ENCODE results near the gene PTTG2. TPM values are rescaled to one million over a fixed set of nuclear protein-coding genes. Genes with fewer than 3 reads are reported as not detected.

PTTG2 gene
- total RNA-seq, 4 donors from 2014 or later = 0.71 to 5.8 (median 1.5) TPM

DNA sequence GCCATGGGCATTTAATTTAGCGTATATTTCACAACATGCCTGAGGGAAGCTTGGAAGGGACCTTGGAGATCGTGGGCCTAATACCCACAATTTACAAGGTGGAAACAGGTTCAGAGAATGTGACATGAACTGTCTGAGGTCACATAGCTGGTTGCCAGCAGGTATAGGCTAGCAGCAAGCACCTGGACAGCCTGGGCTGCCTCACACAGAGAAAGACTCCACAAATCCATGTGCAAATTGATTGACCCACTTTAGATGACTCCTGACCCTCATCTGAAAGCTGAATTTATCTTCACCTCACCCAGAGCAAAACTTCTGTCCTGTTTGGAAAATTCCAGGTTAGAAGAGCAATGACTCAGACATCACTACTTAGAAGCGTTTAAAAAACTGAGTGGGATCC, 5.8 kb downstream of the PTTG2 start:
- Histone ChIP-seq H3K9me3 (no peaks in the 10 kb centered on the region), H3K36me3 (no peaks in the 10 kb centered on the region), H3K4me1 (peaks cover 19 to 52% (median 34%) of the 10 kb centered on the region in 4 donors), H3K27me3 (no peaks in the 10 kb centered on the region), H3K4me3 (no peak overlapping the region), H3K27ac (replicated peaks in 1 of 4) (no peak overlapping the region)
- 81% methylated on average over 3 of the region's 3 CpGs for WGBS
- no peak for TF ChIP-seq POLR2A (IDR thresholded peaks at IDR 0.05; ENCODE audit: low read depth)
- TF ChIP-seq POLR2AphosphoS5 (IDR thresholded peaks at IDR 0.05) = no peak
- no peak for TF ChIP-seq CTCF (IDR thresholded peaks at IDR 0.05)
- no peak for TF ChIP-seq EP300 (IDR thresholded peaks at IDR 0.05)
- no peak for DNase-seq (ENCODE audit: extremely low spot score)
- intact Hi-C loops (cut with DNase I) = no loop called here

- no peak for DNase-seq (ENCODE audit: extremely low spot score)
- WGBS = 25% methylated on average over 5 of the region's 5 CpGs
- Histone ChIP-seq H3K27ac (replicated peaks in 1 of 4) (peak overlapping the region; percentile 0 to 23 (median 10)), H3K36me3 (no peaks in the 10 kb centered on the region), H3K9me3 (no peaks in the 10 kb centered on the region), H3K4me1 (peaks cover 20 to 54% (median 34%) of the 10 kb centered on the region in 4 donors), H3K4me3 (no peak overlapping the region), H3K27me3 (no peaks in the 10 kb centered on the region)
- TF ChIP-seq CTCF (IDR thresholded peaks at IDR 0.05) (no peak), POLR2A (IDR thresholded peaks at IDR 0.05; ENCODE audit: low read depth) (no peak), POLR2AphosphoS5 (IDR thresholded peaks at IDR 0.05) (no peak), EP300 (IDR thresholded peaks at IDR 0.05) (no peak)
- intact Hi-C loops (cut with DNase I) = no loop called here
Observed at GRCh38 chr4:37967736-37968135, 7.5 kb downstream of the PTTG2 start.

GRCh38 chr4:37968747-37969146, 8.5 kb downstream of the PTTG2 start:
- H3K27ac ChIP-seq (replicated peaks in 1 of 4) = peak overlapping the region in 2 of 4 donors; percentile 0 to 9
- DNase-seq (ENCODE audit: extremely low spot score) = no peak
- H3K4me3 ChIP-seq = no peak overlapping the region
- H3K9me3 ChIP-seq = no peaks in the 10 kb centered on the region
- no peaks in the 10 kb centered on the region for H3K27me3 ChIP-seq
- no peak for TF ChIP-seq CTCF (IDR thresholded peaks at IDR 0.05)
- TF ChIP-seq POLR2AphosphoS5 (IDR thresholded peaks at IDR 0.05) = no peak
- TF ChIP-seq POLR2A (IDR thresholded peaks at IDR 0.05; ENCODE audit: low read depth) = no peak
- TF ChIP-seq EP300 (IDR thresholded peaks at IDR 0.05) = no peak
- WGBS = 73% methylated on average over 3 of the region's 3 CpGs
- peaks cover 25 to 54% (median 34%) of the 10 kb centered on the region in 4 donors for H3K4me1 ChIP-seq
- H3K36me3 ChIP-seq = no peaks in the 10 kb centered on the region
- intact Hi-C loops (cut with DNase I) = no loop called here

GRCh38 chr4:37970702-37971101, 10.5 kb downstream of the PTTG2 start:
- WGBS = 0% methylated on average over 1 of the region's 1 CpG
- Histone ChIP-seq H3K27me3 (no peaks in the 10 kb centered on the region), H3K4me1 (peaks cover 25 to 40% (median 34%) of the 10 kb centered on the region in 4 donors), H3K9me3 (no peaks in the 10 kb centered on the region), H3K36me3 (no peaks in the 10 kb centered on the region), H3K27ac (replicated peaks in 1 of 4) (peak overlapping the region; percentile 53 to 64 (median 56)), H3K4me3 (no peak overlapping the region)
- intact Hi-C loops (cut with DNase I) = loop anchor here (10.0 kb wide), 1 partner anchor 286 kb away; the partner anchor contains the start of gene RELL1
- no peak for DNase-seq (ENCODE audit: extremely low spot score)
- no peak for TF ChIP-seq POLR2A (IDR thresholded peaks at IDR 0.05; ENCODE audit: low read depth)
- no peak for TF ChIP-seq EP300 (IDR thresholded peaks at IDR 0.05)
- TF ChIP-seq POLR2AphosphoS5 (IDR thresholded peaks at IDR 0.05) = peak; percentile 23 to 48
- TF ChIP-seq CTCF (IDR thresholded peaks at IDR 0.05) = peak; percentile 40 to 61 (median 53)

DNA sequence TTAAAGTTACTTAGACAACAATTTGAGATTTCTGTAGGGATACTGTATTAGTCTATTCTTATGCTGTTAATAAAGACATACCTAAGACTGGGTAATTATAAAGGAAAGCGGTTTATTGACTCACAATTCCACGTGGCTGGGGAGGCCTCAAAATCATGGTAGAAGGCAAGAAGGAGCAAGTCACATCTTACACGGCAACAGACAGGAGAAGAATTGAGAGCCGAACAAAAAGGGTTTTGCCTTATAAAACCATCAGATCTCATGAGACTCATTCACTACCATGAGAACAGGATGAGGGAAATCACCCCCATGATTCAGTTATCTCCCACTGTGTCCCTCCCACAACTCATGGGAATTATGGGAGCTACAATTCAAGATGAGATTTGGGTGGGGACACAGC, 11.0 kb downstream of the PTTG2 start:
- Histone ChIP-seq H3K27me3 (no peaks in the 10 kb centered on the region), H3K4me1 (peaks cover 25 to 36% (median 35%) of the 10 kb centered on the region in 4 donors), H3K36me3 (no peaks in the 10 kb centered on the region), H3K9me3 (no peaks in the 10 kb centered on the region), H3K27ac (replicated peaks in 1 of 4) (peak overlapping the region; percentile 46 to 64 (median 56)), H3K4me3 (no peak overlapping the region)
- WGBS = 92% methylated on average over 4 of the region's 4 CpGs
- DNase-seq (ENCODE audit: extremely low spot score) = no peak
- TF ChIP-seq POLR2AphosphoS5 (IDR thresholded peaks at IDR 0.05) = no peak
- no peak for TF ChIP-seq CTCF (IDR thresholded peaks at IDR 0.05)
- TF ChIP-seq EP300 (IDR thresholded peaks at IDR 0.05) = no peak
- no peak for TF ChIP-seq POLR2A (IDR thresholded peaks at IDR 0.05; ENCODE audit: low read depth)
- intact Hi-C loops (cut with DNase I) = loop anchor here (10.0 kb wide), 1 partner anchor 286 kb away; the partner anchor contains the start of gene RELL1
